ENCODE data around the gene SDS.
A peak's percentile ranks its signal among the peaks of the same experiment; 100 is the strongest.

GRCh38 chr12:113358381-113359132 lies 45.1 kb downstream of the SDS start, which contains the start of gene PLBD2:
- TF ChIP-seq POLR2A (IDR thresholded peaks at IDR 0.05), result peak; percentile 41 to 67
- TF ChIP-seq, protein P1, sequence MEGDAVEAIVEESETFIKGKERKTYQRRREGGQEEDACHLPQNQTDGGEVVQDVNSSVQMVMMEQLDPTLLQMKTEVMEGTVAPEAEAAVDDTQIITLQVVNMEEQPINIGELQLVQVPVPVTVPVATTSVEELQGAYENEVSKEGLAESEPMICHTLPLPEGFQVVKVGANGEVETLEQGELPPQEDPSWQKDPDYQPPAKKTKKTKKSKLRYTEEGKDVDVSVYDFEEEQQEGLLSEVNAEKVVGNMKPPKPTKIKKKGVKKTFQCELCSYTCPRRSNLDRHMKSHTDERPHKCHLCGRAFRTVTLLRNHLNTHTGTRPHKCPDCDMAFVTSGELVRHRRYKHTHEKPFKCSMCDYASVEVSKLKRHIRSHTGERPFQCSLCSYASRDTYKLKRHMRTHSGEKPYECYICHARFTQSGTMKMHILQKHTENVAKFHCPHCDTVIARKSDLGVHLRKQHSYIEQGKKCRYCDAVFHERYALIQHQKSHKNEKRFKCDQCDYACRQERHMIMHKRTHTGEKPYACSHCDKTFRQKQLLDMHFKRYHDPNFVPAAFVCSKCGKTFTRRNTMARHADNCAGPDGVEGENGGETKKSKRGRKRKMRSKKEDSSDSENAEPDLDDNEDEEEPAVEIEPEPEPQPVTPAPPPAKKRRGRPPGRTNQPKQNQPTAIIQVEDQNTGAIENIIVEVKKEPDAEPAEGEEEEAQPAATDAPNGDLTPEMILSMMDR (IDR thresholded peaks at IDR 0.05), result peak in 2 of 4 experiments; percentile 5 to 22
